ENCODE data around the gene KIAA0825. TPM values are rescaled to one million over a fixed set of nuclear protein-coding genes. Genes with fewer than 3 reads are reported as not detected.

KIAA0825 gene
- total and polyA plus RNA-seq, 2 of the 8 experiments (the other 6 are each of a cell fraction or from before 2014, with no cell fraction given) = 0.60 to 1.0 TPM

DNA sequence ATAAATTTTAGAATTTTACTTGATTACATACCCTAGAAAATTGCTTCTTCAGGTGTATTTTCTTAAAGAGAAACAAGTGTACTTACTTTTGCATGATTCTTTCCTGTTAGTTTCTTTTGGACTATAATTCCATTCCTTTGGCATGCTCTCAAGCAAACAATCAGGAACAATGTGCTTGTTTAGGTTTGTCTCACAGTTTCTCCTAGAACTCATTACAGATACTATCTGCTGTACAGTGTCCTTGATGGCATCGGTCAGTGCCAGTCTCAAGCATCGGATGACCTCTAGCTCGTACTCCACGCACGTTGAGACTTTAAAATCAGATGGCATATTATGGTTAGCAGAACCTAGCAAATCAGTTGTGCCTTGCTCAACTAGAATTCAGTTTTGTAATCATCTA, 214.9 kb downstream of the KIAA0825 start:
- Histone ChIP-seq H3K36me3 (ENCODE audit: control insufficient read depth in 2 of 4, insufficient read depth in 4 of 4, low read length in 3 of 4) (no peaks in the 10 kb centered on the region), H2AK5ac (ENCODE audit: low read depth, low read length) (no peak overlapping the region), H3K79me1 (ENCODE audit: low read depth, low read length) (no peaks in the 10 kb centered on the region), H2AFZ (ENCODE audit: low read length) (0 out of 2 replicates have a peak overlapping the region, but pooled peaks have one; percentile 76), H3K23ac (ENCODE audit: insufficient read length) (no peak overlapping the region), H4K8ac (ENCODE audit: extremely low read depth, insufficient read depth, low read length) (no peak overlapping the region), H3K18ac (ENCODE audit: extremely low read depth, low read length) (no peak overlapping the region), H4K20me1 (replicated peaks in 1 of 2; ENCODE audit: control insufficient read depth in 1 of 2, insufficient read depth in 2 of 2, low read length in 2 of 2) (no peaks in the 10 kb centered on the region), H3K27me3 (replicated peaks in 1 of 4; ENCODE audit: control insufficient read depth in 3 of 4, extremely low read depth in 1 of 4, insufficient read depth in 3 of 4, low read length in 3 of 4) (no peaks in the 10 kb centered on the region), H3K4me3 (ENCODE audit: extremely low read depth in 1 of 4, insufficient read depth in 2 of 4, low read depth in 3 of 4, low read length in 4 of 4) (no peak overlapping the region), H3K79me2 (ENCODE audit: control insufficient read depth in 1 of 2, insufficient read depth in 2 of 2, low read length in 2 of 2) (no peaks in the 10 kb centered on the region), H3K4me2 (ENCODE audit: insufficient read depth in 1 of 2, low read depth in 2 of 2, low read length in 2 of 2) (no peak overlapping the region), H3K9ac (replicated peaks in 1 of 4; ENCODE audit: extremely low read depth in 1 of 4, low read depth in 3 of 4, low read length in 3 of 4) (no peak overlapping the region), H3K9me3 (ENCODE audit: insufficient read depth in 2 of 2, low read depth in 1 of 2, low read length in 1 of 2) (no peaks in the 10 kb centered on the region), H4K5ac (ENCODE audit: insufficient read length, low read depth, low read length) (no peak overlapping the region), H4K91ac (replicated peaks; ENCODE audit: insufficient read length, low read length) (no peak overlapping the region), H3K4ac (replicated peaks; ENCODE audit: insufficient read length, low read depth, low read length) (no peak overlapping the region), H2BK15ac (ENCODE audit: low read length) (no peak overlapping the region), H3K4me1 (replicated peaks in 1 of 4; ENCODE audit: control insufficient read depth in 3 of 4, insufficient read depth in 4 of 4, low read length in 3 of 4) (no peaks in the 10 kb centered on the region), H3K23me2 (ENCODE audit: low read depth, low read length) (no peaks in the 10 kb centered on the region), H2BK120ac (replicated peaks; ENCODE audit: low read depth, low read length) (no peak overlapping the region), H2BK20ac (ENCODE audit: low read length) (no peak overlapping the region), H2BK5ac (ENCODE audit: low read depth, low read length) (no peak overlapping the region), H3K56ac (replicated peaks; ENCODE audit: insufficient read length, low read depth, low read length) (no peak overlapping the region), H3K27ac (ENCODE audit: low read depth, low read length) (no peak overlapping the region), H2BK12ac (ENCODE audit: low read depth, low read length) (no peak overlapping the region), H3K14ac (ENCODE audit: insufficient read length) (no peak overlapping the region)
- ChIA-PET CTCF (ENCODE audit: partially characterized antibody) (no interaction called here), POLR2A (ENCODE audit: partially characterized antibody) (interaction anchor here (2.0 kb wide), 1 partner anchor 41 kb away, joined by 5 read pairs; no protein-coding TSS in a partner anchor)
- 98% methylated on average over 5 of the region's 5 CpGs; no CpG with 5 or more reads in 1 of the 2 experiments for WGBS, 2 experiments (ENCODE audit: extremely low coverage in 1 of 2, insufficient coverage in 1 of 2, insufficient read length in 1 of 2, insufficient replicate concordance in 2 of 2, low coverage in 1 of 2, low lambda C conversion rate in 2 of 2, missing lambda C conversion rate in 1 of 2)
- DNase-seq (ENCODE audit: low read depth in 1 of 2, low spot score in 2 of 2) (no peak), FAIRE-seq (no peak)
- TF ChIP-seq SIN3A (conservative IDR thresholded peaks at IDR 0.05 in 1 of 2, IDR thresholded peaks at IDR 0.05 in 1 of 2; ENCODE audit: low read depth in 1 of 2, low read length in 2 of 2) = no peak
- TF ChIP-seq RAD21 (IDR thresholded peaks at IDR 0.05 in 1 of 2, conservative IDR thresholded peaks at IDR 0.05 in 1 of 2; ENCODE audit: low read depth in 2 of 2, low read length in 2 of 2) = no peak
- no peak for TF ChIP-seq FOSL1 (IDR thresholded peaks at IDR 0.05; ENCODE audit: insufficient read depth, low read depth, low read length)
- no peak for TF ChIP-seq POU5F1 (IDR thresholded peaks at IDR 0.05; ENCODE audit: low read depth, low read length)
- no peak for TF ChIP-seq RBBP5 (IDR thresholded peaks at IDR 0.05; ENCODE audit: borderline replicate concordance, low read depth, low read length)
- no peak for TF ChIP-seq POLR2AphosphoS5 (IDR thresholded peaks at IDR 0.05; ENCODE audit: low read depth, low read length)
- TF ChIP-seq, protein P1, sequence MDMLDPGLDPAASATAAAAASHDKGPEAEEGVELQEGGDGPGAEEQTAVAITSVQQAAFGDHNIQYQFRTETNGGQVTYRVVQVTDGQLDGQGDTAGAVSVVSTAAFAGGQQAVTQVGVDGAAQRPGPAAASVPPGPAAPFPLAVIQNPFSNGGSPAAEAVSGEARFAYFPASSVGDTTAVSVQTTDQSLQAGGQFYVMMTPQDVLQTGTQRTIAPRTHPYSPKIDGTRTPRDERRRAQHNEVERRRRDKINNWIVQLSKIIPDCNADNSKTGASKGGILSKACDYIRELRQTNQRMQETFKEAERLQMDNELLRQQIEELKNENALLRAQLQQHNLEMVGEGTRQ (IDR thresholded peaks at IDR 0.05; ENCODE audit: low read length) = no peak
- no peak for TF ChIP-seq EZH2 (IDR thresholded peaks at IDR 0.05; ENCODE audit: low read depth, low read length, severe bottlenecking)
- TF ChIP-seq SUZ12 (IDR thresholded peaks at IDR 0.05; ENCODE audit: low read length) = no peak
- no peak for TF ChIP-seq BACH1 (IDR thresholded peaks at IDR 0.05; ENCODE audit: low read length)
